DMS114 treated with DMSO at 0.1 percent for 48 hours (cell line): ENCODE data around the gene TEAD1.
"Not testable (repeated sequence)": the region's sequence is repeated elsewhere in the genome, so short reads cannot be mapped to it uniquely, and the experiment has no call there.

Experiments
- DNase-seq: peaks from one replicate; lab custom pipeline; 2025; ENCODE audit not compliant: unreplicated experiment; lab: John Stamatoyannopoulos, UW

The TEAD1 gene

GRCh38 chr11:12856338-12856737 is 182.1 kb downstream of the TEAD1 start:
- DNase-seq = no peak

- DNase-seq = no peak
Observed at GRCh38 chr11:12857572-12857971, 183.4 kb downstream of the TEAD1 start.

- no peak for DNase-seq
Observed at GRCh38 chr11:12859872-12860657, 185.8 kb downstream of the TEAD1 start.

- DNase-seq = no peak
Observed at GRCh38 chr11:12860827-12861226, 186.6 kb downstream of the TEAD1 start.

GRCh38 chr11:12862696-12863469 is 188.7 kb downstream of the TEAD1 start:
- DNase-seq = no peak

- no peak for DNase-seq
Observed at GRCh38 chr11:12863605-12864121, 189.4 kb downstream of the TEAD1 start.

GRCh38 chr11:12864316-12865156 is 190.3 kb downstream of the TEAD1 start:
- no peak for DNase-seq

GRCh38 chr11:12865863-12866595 is 191.8 kb downstream of the TEAD1 start:
- no peak for DNase-seq

- DNase-seq = no peak
Observed at GRCh38 chr11:12867531-12867930, 193.3 kb downstream of the TEAD1 start.

- no peak for DNase-seq
Observed at GRCh38 chr11:12868315-12869073, 194.3 kb downstream of the TEAD1 start.

GRCh38 chr11:12871241-12871640 is 197.0 kb downstream of the TEAD1 start:
- no peak for DNase-seq

GRCh38 chr11:12871788-12872321 is 197.6 kb downstream of the TEAD1 start:
- no peak for DNase-seq

GRCh38 chr11:12876340-12876739 is 202.1 kb downstream of the TEAD1 start:
- DNase-seq = no peak

- no peak for DNase-seq
Observed at GRCh38 chr11:12876988-12877387, 202.8 kb downstream of the TEAD1 start.

GRCh38 chr11:12877508-12877907 is 203.3 kb downstream of the TEAD1 start:
- DNase-seq = not testable (repeated sequence)

GRCh38 chr11:12880327-12880726 is 206.1 kb downstream of the TEAD1 start:
- no peak for DNase-seq

GRCh38 chr11:12882670-12883069 is 208.4 kb downstream of the TEAD1 start:
- DNase-seq = no peak

- no peak for DNase-seq
Observed at GRCh38 chr11:12884751-12885318, 210.6 kb downstream of the TEAD1 start.

GRCh38 chr11:12885717-12886239 is 211.6 kb downstream of the TEAD1 start:
- DNase-seq = no peak
